22Rv1 (cell line): ENCODE measurements around the gene STARD9.

Experiments
- CTCF ChIP-seq: fragments of 450-650 bp; IDR thresholded peaks from 2 replicates; pipeline ENCODE4 v1.5.1; 2017; ENCODE audit warnings: mild to moderate bottlenecking
- ZFX ChIP-seq: fragments of 450-650 bp; IDR thresholded peaks from 2 replicates; pipeline ENCODE4 v1.6.1; 2017; ENCODE audit warnings: antibody characterized with exemption, borderline replicate concordance

- TF ChIP-seq CTCF (no peak), ZFX (no peak)
These were observed 158.8 kb downstream of the STARD9 start for GRCh38 chr15:42734076-42734672.
